ENCODE data around the gene UNG. TPM values are rescaled to one million over a fixed set of nuclear protein-coding genes. Genes with fewer than 3 reads are reported as not detected.
A peak's percentile ranks its signal among the peaks of the same experiment; 100 is the strongest.

The UNG gene
- total RNA-seq, 6 experiments from 2014 or later: 19.3 to 30.4 (median 21.8) TPM

GRCh38 chr12:109099431-109100020, 2.1 kb downstream of the UNG start:
- H3K27me3 Mint-ChIP-seq (ENCODE audit: insufficient read depth): no peaks in the 10 kb centered on the region

DNA sequence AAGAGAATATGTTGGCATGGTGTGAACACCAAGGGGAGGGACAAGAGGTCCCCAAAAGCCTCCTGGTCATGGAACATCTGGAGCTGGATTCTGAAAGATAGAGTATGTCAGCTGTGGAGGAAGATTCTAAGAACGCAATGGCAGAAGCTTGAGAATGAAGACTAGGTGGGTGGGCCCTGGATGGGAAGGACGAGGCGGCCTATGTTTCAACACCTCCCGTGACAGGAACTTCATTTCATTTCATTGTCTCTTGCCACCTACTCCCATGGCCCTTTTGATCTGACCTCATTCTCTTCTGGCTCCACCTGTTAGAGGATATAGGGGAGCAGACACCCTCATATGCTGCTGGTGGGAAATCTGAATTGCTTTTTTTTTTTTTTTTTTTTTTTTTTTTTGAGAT, 3.3 kb downstream of the UNG start:
- H3K27me3 Mint-ChIP-seq (ENCODE audit: insufficient read depth): no peaks in the 10 kb centered on the region
- H3K4me1 Mint-ChIP-seq (ENCODE audit: low read depth): peaks cover 29% of the 10 kb centered on the region
- no peak overlapping the region for H3K4me3 Mint-ChIP-seq
- peaks cover 9% of the 10 kb centered on the region for H3K36me3 Mint-ChIP-seq (ENCODE audit: low read depth)
- no peaks in the 10 kb centered on the region for H3K9me3 Mint-ChIP-seq
- H3K27ac Mint-ChIP-seq: no peak overlapping the region
- TF ChIP-seq, protein P1, sequence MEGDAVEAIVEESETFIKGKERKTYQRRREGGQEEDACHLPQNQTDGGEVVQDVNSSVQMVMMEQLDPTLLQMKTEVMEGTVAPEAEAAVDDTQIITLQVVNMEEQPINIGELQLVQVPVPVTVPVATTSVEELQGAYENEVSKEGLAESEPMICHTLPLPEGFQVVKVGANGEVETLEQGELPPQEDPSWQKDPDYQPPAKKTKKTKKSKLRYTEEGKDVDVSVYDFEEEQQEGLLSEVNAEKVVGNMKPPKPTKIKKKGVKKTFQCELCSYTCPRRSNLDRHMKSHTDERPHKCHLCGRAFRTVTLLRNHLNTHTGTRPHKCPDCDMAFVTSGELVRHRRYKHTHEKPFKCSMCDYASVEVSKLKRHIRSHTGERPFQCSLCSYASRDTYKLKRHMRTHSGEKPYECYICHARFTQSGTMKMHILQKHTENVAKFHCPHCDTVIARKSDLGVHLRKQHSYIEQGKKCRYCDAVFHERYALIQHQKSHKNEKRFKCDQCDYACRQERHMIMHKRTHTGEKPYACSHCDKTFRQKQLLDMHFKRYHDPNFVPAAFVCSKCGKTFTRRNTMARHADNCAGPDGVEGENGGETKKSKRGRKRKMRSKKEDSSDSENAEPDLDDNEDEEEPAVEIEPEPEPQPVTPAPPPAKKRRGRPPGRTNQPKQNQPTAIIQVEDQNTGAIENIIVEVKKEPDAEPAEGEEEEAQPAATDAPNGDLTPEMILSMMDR (IDR thresholded peaks at IDR 0.05): no peak
- no peak for DNase-seq

More at GRCh38 chr12:109099431-109100020, 2.1 kb downstream of the UNG start:
- Mint-ChIP-seq H3K36me3 (ENCODE audit: low read depth) (peaks cover 9% of the 10 kb centered on the region), H3K9me3 (no peaks in the 10 kb centered on the region), H3K27ac (no peak overlapping the region), H3K4me1 (ENCODE audit: low read depth) (peaks cover 29% of the 10 kb centered on the region), H3K4me3 (peak overlapping the region; percentile 89)
- DNase-seq: no peak
- TF ChIP-seq, protein P1 (IDR thresholded peaks at IDR 0.05): no peak

GRCh38 chr12:109102491-109102890, 5.1 kb downstream of the UNG start:
- H3K36me3 Mint-ChIP-seq (ENCODE audit: low read depth): peaks cover 9% of the 10 kb centered on the region
- no peak overlapping the region for H3K4me3 Mint-ChIP-seq
- no peaks in the 10 kb centered on the region for H3K9me3 Mint-ChIP-seq

GRCh38 chr12:109105176-109105575, 7.8 kb downstream of the UNG start:
- H3K27ac Mint-ChIP-seq: no peak overlapping the region
- H3K36me3 Mint-ChIP-seq (ENCODE audit: low read depth): peaks cover 6% of the 10 kb centered on the region; the same call in 1 of the 2 replicates
- no peak overlapping the region for H3K4me3 Mint-ChIP-seq
- no peak for DNase-seq
- H3K27me3 Mint-ChIP-seq (ENCODE audit: insufficient read depth): no peaks in the 10 kb centered on the region; the same call in 1 of the 2 replicates
- peaks cover 12% of the 10 kb centered on the region for H3K4me1 Mint-ChIP-seq (ENCODE audit: low read depth)
- TF ChIP-seq, protein P1 (IDR thresholded peaks at IDR 0.05): no peak
- H3K9me3 Mint-ChIP-seq: no peaks in the 10 kb centered on the region

More at GRCh38 chr12:109102491-109102890, 5.1 kb downstream of the UNG start:
- Mint-ChIP-seq H3K27ac (no peak overlapping the region), H3K4me1 (ENCODE audit: low read depth) (peaks cover 29% of the 10 kb centered on the region), H3K27me3 (ENCODE audit: insufficient read depth) (no peaks in the 10 kb centered on the region)
- DNase-seq: no peak
- TF ChIP-seq, protein P1 (IDR thresholded peaks at IDR 0.05): no peak

GRCh38 chr12:109109746-109110350, 12.5 kb downstream of the UNG start:
- H3K4me3 Mint-ChIP-seq: no peak overlapping the region
- H3K36me3 Mint-ChIP-seq (ENCODE audit: low read depth): no peaks in the 10 kb centered on the region
- no peaks in the 10 kb centered on the region; the same call in 1 of the 2 replicates for H3K27me3 Mint-ChIP-seq (ENCODE audit: insufficient read depth)
- no peak for DNase-seq
- no peaks in the 10 kb centered on the region for H3K9me3 Mint-ChIP-seq
- TF ChIP-seq, protein P1 (IDR thresholded peaks at IDR 0.05): no peak
- peak overlapping the region; percentile 89; the same call in 1 of the 2 replicates for H3K27ac Mint-ChIP-seq
- H3K4me1 Mint-ChIP-seq (ENCODE audit: low read depth): peaks cover 27% of the 10 kb centered on the region
